ENCODE data around the gene OBSCN.

DNA sequence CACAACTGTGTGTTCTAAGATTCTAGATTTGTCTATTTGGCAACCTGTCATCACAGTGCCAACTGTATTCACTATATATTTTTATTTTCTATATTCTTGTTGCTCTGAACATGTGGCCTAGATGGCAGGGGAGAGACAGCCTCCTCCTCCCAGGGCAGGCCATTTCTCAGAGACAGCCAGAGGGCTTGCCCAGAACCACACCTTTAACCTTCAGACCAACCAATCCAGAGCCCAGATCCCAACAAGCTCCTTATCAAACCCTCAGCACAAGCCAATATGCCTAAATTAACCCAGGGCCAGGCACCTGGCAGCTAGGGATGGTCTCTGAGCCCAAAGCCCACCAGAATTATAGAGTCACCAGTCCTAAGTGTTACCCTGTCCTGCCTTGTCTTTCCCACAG, 179.5 kb downstream of the OBSCN start:
- TF ChIP-seq, protein P1, sequence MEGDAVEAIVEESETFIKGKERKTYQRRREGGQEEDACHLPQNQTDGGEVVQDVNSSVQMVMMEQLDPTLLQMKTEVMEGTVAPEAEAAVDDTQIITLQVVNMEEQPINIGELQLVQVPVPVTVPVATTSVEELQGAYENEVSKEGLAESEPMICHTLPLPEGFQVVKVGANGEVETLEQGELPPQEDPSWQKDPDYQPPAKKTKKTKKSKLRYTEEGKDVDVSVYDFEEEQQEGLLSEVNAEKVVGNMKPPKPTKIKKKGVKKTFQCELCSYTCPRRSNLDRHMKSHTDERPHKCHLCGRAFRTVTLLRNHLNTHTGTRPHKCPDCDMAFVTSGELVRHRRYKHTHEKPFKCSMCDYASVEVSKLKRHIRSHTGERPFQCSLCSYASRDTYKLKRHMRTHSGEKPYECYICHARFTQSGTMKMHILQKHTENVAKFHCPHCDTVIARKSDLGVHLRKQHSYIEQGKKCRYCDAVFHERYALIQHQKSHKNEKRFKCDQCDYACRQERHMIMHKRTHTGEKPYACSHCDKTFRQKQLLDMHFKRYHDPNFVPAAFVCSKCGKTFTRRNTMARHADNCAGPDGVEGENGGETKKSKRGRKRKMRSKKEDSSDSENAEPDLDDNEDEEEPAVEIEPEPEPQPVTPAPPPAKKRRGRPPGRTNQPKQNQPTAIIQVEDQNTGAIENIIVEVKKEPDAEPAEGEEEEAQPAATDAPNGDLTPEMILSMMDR (IDR thresholded peaks at IDR 0.05): no peak
- TF ChIP-seq POLR2AphosphoS5 (IDR thresholded peaks at IDR 0.05; ENCODE audit: low read depth, low read length): no peak
- TF ChIP-seq TCF7L2 (IDR thresholded peaks at IDR 0.05; ENCODE audit: low read depth, low read length): no peak
- TF ChIP-seq, protein P2, sequence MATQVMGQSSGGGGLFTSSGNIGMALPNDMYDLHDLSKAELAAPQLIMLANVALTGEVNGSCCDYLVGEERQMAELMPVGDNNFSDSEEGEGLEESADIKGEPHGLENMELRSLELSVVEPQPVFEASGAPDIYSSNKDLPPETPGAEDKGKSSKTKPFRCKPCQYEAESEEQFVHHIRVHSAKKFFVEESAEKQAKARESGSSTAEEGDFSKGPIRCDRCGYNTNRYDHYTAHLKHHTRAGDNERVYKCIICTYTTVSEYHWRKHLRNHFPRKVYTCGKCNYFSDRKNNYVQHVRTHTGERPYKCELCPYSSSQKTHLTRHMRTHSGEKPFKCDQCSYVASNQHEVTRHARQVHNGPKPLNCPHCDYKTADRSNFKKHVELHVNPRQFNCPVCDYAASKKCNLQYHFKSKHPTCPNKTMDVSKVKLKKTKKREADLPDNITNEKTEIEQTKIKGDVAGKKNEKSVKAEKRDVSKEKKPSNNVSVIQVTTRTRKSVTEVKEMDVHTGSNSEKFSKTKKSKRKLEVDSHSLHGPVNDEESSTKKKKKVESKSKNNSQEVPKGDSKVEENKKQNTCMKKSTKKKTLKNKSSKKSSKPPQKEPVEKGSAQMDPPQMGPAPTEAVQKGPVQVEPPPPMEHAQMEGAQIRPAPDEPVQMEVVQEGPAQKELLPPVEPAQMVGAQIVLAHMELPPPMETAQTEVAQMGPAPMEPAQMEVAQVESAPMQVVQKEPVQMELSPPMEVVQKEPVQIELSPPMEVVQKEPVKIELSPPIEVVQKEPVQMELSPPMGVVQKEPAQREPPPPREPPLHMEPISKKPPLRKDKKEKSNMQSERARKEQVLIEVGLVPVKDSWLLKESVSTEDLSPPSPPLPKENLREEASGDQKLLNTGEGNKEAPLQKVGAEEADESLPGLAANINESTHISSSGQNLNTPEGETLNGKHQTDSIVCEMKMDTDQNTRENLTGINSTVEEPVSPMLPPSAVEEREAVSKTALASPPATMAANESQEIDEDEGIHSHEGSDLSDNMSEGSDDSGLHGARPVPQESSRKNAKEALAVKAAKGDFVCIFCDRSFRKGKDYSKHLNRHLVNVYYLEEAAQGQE (IDR thresholded peaks at IDR 0.05; ENCODE audit: insufficient read depth in 1 of 2, low read depth in 2 of 2, low read length in 1 of 2): no peak
